Transverse colon (tissue), 4 donors: ENCODE measurements around the gene RGL3.

ENCODE experiments used
- CTCF ChIP-seq, 5 experiments: fragments of 200-600 bp in 3 of 5; fragments of 450-650 bp in 2 of 5; sonication (generic) in 3 of 5; IDR thresholded peaks; 1 replicate in 2 of 5; 2 replicates in 3 of 5; pipeline ENCODE4 v1.5.1; 2016 to 2017; ENCODE audit warnings: antibody characterized with exemption in 5 of 5, inconsistent platforms in 3 of 5, mild to moderate bottlenecking in 2 of 5, moderate library complexity in 1 of 5
- POLR2A ChIP-seq: fragments of 450-650 bp; IDR thresholded peaks from one replicate; pipeline ENCODE4 v1.6.1; 2016; ENCODE audit warnings: antibody characterized with exemption, mild to moderate bottlenecking, moderate library complexity
- POLR2AphosphoS5 ChIP-seq, 3 donors: sonication (generic); formaldehyde crosslinking; IDR thresholded peaks; one replicate each; pipeline ENCODE4 v1.6.1; 2016; ENCODE audit warnings: antibody characterized with exemption in 3 of 3

GRCh38 chr19:11425719-11426457 lies 6.8 kb upstream of the RGL3 start:
- TF ChIP-seq POLR2A (no peak), CTCF (IDR thresholded peaks at IDR 0.05) (no peak), POLR2AphosphoS5 (IDR thresholded peaks at IDR 0.05) (no peak)
